Mesenteric fat pad (tissue), 1 donor: ENCODE data around the gene DDX11. TPM values are rescaled to one million over a fixed set of nuclear protein-coding genes. Genes with fewer than 3 reads are reported as not detected.
"Not testable (repeated sequence)": the region's sequence is repeated elsewhere in the genome, so short reads cannot be mapped to it uniquely, and the experiment has no call there.

Experiments
- DNase-seq: peaks from one replicate; pipeline ENCODE4 v3.0.0-alpha.2; 2020; ENCODE audit warnings: low spot score
- total RNA-seq: library from RNA; stranded (reverse); fragmentation: NEBNext Ultra II Directional; extraction: Animal tissue kit (Norgen Biotek cat#: 25700); gene quantifications from one replicate; pipeline ENCODE4 v1.2.1, GENCODE V29; 2021
- donor health status: DM: yes; HTN: yes; CAD: no.

The DDX11 gene
- total RNA-seq, 1 donor from 2014 or later = 28.3 TPM

- not testable (repeated sequence) for DNase-seq
These were observed 7.5 kb upstream of the DDX11 start for GRCh38 chr12:31066196-31066595.

DNA sequence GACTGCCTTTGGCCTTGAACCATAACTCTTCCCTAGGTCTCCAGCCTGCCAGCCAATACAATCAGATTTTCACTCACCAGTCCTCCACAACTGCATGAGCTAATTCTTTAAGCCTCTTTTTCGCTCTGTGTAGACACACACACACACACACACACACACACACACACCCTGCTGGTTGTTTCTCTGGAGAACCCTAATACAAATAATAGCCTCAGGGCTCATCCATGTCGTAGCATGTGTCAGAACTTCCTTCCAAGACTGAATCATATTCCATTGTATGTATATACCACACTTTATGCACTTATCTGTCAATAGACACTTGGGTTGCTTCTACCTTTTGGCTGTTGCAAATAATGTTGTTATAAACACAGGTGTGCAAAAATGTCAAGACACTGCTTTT, 6.0 kb upstream of the DDX11 start:
- not testable (repeated sequence) for DNase-seq

DNA sequence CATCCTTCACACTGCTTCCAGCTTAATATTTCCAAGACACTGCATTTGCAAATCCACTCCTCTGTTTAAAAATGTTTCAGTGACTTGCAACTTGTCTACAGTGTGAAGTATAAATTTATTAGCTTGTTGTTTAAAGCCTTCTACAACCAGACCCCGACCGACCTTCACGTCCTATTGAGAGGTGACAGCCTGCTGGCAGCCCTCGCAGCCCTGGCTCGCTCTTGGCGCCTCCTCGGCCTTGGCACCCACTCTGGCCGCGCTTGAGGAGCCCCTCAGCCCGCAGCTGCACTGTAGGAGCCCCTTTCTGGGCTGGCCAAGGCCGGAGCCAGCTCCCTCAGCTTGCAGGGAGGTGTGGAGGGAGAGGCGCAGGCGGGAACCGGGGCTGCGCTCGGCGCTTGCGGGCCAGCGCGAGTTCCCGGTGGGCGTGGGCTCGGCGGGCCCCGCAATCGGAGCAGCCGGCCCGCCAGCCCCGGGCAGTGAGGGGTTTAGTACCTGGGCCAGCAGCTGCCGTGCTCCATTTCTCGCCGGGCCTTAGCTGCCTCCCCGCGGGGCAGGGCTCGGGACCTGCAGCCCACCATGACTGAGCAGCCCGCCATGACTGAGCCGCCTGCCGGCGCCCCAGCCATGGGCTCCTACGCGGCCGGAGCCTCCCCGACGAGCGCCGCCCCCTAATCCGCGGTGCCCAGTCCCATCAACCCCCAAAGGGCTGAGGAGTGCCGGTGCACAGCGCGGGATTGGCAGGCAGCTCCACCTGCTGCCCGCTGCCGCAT, 2.5 kb upstream of the DDX11 start:
- not testable (repeated sequence) for DNase-seq

DNA sequence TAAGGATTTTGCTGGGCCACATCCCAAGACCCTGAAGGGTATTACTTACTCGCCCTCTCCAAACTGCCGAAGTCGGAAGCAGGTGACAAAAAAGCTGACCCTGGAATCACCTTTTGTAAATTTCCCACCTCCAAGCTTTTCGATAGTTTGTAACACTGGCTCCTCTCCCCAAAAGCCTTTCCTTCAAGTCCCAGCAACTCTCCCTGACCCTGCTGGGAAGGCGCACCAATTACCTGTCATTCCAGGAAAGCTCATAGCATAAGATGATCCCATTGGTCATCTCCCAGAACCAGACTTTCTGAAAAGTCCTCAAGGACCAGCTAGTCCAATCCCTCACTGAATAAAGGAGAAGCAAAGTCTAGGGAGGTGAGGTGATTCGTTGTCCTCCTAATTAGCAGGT, 698 bp upstream of the DDX11 start:
- not testable (repeated sequence) for DNase-seq

DNA sequence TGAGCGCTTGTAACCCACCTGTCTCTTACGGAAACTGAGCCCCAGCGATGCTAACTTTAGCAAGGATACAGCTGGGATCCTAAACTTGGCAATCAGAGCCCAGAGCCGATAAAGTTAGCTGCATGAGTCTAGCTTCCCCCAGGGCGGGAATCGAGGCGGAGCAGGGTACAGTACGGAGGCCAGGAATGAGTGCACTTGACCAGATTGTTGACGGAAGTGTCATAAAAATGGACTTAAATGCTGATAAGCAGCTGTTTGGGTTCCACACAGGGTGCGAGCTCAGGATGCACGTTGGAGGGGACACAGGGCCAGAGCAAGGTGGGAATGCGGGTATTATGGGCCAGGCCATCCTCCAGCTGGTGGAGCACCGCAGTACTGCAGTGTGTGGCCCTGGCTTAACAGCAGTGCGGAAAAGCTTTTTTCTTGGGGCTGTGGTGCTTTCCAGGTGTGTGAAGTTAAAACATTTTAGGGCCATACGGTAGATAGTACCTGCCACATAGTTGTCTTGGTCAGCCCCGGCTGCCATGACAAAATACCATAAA, 744 bp downstream of the DDX11 start:
- not testable (repeated sequence) for DNase-seq

DNA sequence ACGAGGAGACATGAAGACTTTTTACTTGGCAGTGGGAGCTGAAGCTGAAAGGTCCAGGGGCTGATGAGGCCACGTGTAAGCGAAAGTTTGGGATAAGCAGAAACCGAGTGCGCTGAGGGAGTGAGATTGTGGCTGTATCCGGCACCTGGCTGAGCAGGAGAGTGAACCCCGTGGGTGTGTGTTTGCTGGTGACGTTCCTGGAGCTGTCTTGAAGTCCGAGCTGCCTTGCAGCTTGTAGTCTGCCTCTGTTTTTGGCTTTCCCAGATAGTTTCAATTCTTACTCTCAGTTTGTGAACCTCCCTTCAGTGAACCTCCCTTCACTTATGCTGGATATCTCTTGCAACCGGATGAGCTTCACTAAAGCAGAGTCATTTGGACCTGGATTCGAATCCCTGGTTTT, 2.5 kb downstream of the DDX11 start:
- not testable (repeated sequence) for DNase-seq

GRCh38 chr12:31077095-31077494, 3.4 kb downstream of the DDX11 start:
- DNase-seq = not testable (repeated sequence)

DNA sequence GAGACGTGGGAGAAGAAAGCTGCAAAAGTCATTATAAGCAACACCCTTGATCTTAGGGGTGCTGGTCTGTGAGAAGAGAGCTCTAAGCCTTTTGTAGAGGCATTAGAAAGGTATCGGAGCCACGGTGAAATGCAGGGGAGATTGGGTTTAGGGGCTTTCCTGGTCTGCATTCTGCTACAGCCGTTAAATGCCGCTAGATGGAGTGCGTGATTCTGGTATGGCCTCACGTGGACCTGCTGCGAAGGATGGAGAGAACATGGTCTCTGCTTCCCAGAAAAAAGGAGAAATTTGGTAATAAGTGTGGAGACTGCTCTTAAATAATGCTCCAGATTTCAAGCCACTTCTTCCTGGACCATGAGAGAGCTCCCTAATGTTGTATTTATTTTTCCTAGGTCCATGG, 4.3 kb downstream of the DDX11 start:
- DNase-seq = not testable (repeated sequence)

GRCh38 chr12:31079421-31079820, 5.8 kb downstream of the DDX11 start:
- not testable (repeated sequence) for DNase-seq

GRCh38 chr12:31080221-31080620, 6.6 kb downstream of the DDX11 start:
- not testable (repeated sequence) for DNase-seq

- DNase-seq = not testable (repeated sequence)
These were observed 7.6 kb downstream of the DDX11 start for GRCh38 chr12:31081274-31081673.

DNA sequence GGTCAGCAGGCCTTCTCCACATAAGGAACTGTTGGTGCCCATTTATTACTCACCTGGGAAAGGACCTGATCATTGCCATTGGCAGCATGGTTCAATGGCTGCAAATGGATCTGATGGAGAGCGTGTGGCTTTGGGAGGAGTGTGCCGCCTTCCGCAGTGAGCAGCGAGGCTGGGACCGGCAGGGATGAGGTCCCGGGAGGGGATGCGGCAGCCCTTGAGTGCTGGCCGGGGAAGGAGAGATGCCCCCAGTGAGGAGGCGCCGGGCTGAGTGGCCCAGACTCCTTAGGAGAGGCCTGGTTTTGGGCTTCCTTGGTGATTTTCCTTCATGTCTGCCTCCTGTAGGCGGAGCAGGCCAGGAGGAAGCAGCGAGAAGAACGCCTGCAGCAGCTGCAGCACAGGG, 10.6 kb downstream of the DDX11 start:
- DNase-seq = not testable (repeated sequence)

- not testable (repeated sequence) for DNase-seq
These were observed 12.4 kb downstream of the DDX11 start for GRCh38 chr12:31086032-31086431.

- DNase-seq = not testable (repeated sequence)
These were observed 13.8 kb downstream of the DDX11 start for GRCh38 chr12:31087486-31087885.

DNA sequence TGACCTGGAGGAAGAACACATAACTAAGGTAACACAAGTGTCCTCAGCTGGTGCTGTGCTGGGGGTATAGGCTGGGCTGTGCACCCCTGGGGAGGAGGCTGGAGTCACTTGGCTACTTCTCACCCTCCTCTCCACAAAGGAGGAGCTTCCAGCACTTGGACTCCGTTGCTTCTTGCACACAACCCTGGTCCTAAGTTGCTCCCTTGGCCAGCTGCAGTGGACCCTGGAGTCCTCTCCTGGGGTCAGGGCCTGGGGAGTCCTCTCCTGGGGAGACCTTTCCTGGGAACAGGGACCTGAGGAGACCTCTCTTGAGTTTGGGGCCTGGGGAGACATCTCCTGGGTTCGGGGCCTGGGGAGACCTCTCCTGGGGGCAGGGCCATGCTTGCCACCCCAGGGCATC, 14.3 kb downstream of the DDX11 start:
- DNase-seq = not testable (repeated sequence)

GRCh38 chr12:31089072-31089471, 15.4 kb downstream of the DDX11 start:
- DNase-seq = no peak

GRCh38 chr12:31091629-31092028, 18.0 kb downstream of the DDX11 start:
- not testable (repeated sequence) for DNase-seq

DNA sequence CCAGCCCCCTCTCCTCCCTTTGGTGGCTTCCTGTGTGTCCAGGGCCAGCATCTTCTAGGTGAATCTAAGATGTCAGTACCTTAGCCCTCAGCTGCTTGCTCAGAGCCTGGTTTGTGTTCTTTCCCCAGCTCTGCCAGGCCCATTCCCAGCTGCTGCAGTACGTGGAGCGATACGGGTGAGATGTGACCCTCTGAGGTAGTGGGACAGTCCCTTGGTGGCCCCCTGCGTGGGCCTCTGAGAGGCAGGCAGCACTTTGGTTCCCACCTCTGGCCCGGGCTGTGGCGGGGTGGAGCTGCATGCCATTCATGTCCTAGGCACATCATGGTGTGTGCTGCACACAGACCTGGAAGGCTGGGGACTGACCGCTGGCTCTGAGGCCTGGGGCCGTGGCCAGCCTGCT, 19.1 kb downstream of the DDX11 start:
- peak; percentile 51 for DNase-seq

DNA sequence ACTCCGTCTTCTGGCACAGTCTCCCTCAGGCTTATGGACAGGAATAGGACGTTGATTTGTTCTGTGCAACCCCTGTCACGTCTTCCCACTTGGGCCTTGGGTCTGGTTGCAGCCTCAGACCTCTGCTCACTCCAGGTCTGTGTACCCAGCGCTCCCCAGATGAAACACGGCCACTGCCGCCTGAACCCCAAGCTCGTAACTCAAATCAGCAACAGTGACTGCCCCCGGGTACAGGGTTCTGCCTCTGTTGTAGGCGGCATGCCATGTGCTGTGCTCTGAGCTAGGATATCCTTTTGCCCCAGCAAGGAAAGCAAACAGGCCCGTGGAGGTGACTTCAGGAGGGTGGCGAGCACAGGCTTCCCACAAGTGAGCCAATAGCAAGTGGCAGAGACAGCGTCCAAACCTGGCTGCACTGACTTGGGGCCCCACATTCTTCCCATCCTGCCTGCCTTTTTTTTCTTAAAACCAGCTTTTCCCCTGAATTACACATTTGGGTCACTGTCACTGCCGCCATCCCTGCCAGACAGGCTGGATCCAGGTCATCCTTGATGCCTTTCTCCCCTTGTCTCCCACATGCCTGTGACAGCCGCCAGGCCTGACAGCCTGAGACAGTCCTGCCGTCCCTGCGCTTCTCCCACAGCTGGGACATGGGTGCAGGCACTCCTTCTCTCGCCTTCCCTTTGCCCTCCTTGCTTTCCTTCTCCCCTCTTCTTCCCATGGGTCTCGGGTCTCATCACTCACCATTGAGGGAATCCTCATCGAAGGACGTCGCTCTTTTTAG, 21.6 kb downstream of the DDX11 start:
- DNase-seq = peak; percentile 76

DNA sequence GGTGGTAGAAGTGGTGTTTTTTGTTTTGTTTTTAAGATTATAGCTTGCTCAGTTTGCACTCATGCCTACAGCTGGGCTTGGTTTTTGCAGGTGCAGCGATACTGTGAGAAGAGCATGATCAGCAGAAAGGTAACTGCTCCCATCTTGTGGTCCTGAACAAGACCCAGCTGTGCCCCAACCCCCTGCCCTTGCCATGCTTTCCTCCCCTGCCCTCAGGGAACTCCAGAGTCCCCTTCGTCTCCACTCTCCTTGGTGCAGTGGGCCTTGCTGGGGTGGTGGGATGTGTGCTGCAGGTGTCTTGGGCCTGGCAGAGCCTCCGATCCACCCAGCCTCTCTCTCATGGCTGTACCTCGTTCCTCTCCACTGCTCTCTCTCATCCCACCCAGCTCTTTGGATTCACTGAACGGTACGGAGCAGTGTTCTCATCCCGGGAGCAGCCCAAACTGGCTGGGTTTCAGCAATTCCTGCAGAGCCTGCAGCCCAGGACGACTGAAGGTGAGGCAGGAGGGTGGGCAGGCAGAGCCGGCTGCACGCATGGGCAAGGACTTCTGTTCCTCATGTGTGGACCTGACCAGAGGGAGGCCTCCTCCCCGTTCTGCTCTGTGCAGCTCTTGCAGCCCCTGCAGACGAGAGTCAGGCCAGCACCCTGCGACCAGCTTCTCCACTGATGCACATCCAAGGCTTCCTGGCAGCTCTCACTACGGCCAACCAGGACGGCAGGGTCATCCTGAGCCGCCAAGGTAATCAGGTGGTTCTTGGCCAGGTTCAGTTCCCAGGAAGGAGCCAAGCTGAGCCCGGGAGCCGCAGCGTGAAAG, 22.8 kb downstream of the DDX11 start:
- peak; percentile 79 for DNase-seq

GRCh38 chr12:31097819-31098218, 24.2 kb downstream of the DDX11 start:
- DNase-seq = peak; percentile 65
